Measurements from ENCODE around the gene RNF14. TPM values are rescaled to one million over a fixed set of nuclear protein-coding genes. Genes with fewer than 3 reads are reported as not detected.

The RNF14 gene
- total and polyA plus RNA-seq, 2 of the 8 experiments (the other 6 are each of a cell fraction or from before 2014, with no cell fraction given) = 4.7 to 20.2 TPM

DNA sequence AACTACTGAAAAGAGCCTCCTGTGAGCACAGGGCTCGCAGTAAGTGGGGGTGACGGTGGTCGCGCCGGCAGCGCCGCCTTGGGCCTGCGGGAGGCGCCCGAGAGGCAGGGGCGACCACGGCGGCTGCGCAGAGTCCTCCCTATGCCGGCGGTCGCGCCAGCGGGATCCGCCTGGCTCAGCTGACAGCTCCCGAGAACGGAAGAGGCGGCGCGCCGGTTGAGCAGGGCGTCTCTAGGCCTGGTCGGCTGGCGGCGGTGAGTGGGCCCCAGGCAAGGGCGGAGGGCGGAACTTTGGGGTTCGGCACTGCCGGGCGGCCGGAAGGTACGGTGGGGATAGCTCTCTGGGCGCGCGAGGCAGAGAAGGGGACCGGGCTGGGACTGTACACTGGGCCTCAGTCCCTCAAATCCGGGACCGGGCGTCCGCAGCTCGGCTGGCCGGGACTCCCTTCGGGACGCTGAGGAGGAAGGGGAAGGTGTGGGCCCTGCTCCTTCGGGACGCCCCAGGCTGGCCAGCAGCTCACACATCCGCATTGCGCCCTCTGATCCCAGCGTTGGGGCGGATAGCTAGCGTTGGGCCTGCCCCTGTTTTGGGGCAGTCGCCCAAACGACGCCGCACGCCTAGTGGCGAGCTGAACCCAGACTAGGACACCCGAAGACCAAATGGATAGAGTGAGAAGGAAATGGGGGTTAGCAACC lies at the start of gene RNF14 (continued):
- TF ChIP-seq BACH1 (IDR thresholded peaks at IDR 0.05; ENCODE audit: low read length) = no peak
- no peak for TF ChIP-seq KDM1A (IDR thresholded peaks at IDR 0.05; ENCODE audit: borderline replicate concordance, low read length)
- TF ChIP-seq CTBP2 (IDR thresholded peaks at IDR 0.05; ENCODE audit: borderline replicate concordance, insufficient read depth, insufficient read length, low read length) = peak; percentile 56
- TF ChIP-seq SAP30 (IDR thresholded peaks at IDR 0.05; ENCODE audit: insufficient read depth, insufficient replicate concordance, low read length) = peak; percentile 45
- TF ChIP-seq RNF2 (IDR thresholded peaks at IDR 0.05; ENCODE audit: borderline replicate concordance, low read depth, low read length, missing control alignments, poor library complexity, severe bottlenecking) = no peak
- peak; percentile 63 for TF ChIP-seq RBBP5 (IDR thresholded peaks at IDR 0.05; ENCODE audit: borderline replicate concordance, low read depth, low read length)
- TF ChIP-seq, protein P1, sequence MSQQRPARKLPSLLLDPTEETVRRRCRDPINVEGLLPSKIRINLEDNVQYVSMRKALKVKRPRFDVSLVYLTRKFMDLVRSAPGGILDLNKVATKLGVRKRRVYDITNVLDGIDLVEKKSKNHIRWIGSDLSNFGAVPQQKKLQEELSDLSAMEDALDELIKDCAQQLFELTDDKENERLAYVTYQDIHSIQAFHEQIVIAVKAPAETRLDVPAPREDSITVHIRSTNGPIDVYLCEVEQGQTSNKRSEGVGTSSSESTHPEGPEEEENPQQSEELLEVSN (IDR thresholded peaks at IDR 0.05) = 0 out of 2 replicates have a peak, but pooled peaks have one; percentile 14
- TF ChIP-seq NANOG (IDR thresholded peaks at IDR 0.05; ENCODE audit: insufficient read depth, low read depth, low read length, poor library complexity, severe bottlenecking) = no peak
- TF ChIP-seq, protein P2, sequence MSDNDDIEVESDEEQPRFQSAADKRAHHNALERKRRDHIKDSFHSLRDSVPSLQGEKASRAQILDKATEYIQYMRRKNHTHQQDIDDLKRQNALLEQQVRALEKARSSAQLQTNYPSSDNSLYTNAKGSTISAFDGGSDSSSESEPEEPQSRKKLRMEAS (IDR thresholded peaks at IDR 0.05) = peak; percentile 56; the same call in 1 of the 2 replicates
- no peak for TF ChIP-seq SRF (IDR thresholded peaks at IDR 0.05; ENCODE audit: low read depth, low read length)
- peak; percentile 34 for TF ChIP-seq TAF7 (optimal IDR thresholded peaks at IDR 0.05; ENCODE audit: borderline replicate concordance, low read depth, low read length)
- no peak for TF ChIP-seq KDM5A (IDR thresholded peaks at IDR 0.05; ENCODE audit: low read length)
- peak; percentile 66 for TF ChIP-seq NRF1 (IDR thresholded peaks at IDR 0.05; ENCODE audit: low read depth, low read length)
- no peak for TF ChIP-seq TCF12 (IDR thresholded peaks at IDR 0.05; ENCODE audit: low read depth, low read length)
- no peak for TF ChIP-seq CHD1 (IDR thresholded peaks at IDR 0.05; ENCODE audit: low read depth, low read length)
- peak; percentile 60; the same call in 1 of the 2 replicates for TF ChIP-seq GABPA (IDR thresholded peaks at IDR 0.05; ENCODE audit: borderline replicate concordance, insufficient read depth, low read length)
- TF ChIP-seq, protein P3, sequence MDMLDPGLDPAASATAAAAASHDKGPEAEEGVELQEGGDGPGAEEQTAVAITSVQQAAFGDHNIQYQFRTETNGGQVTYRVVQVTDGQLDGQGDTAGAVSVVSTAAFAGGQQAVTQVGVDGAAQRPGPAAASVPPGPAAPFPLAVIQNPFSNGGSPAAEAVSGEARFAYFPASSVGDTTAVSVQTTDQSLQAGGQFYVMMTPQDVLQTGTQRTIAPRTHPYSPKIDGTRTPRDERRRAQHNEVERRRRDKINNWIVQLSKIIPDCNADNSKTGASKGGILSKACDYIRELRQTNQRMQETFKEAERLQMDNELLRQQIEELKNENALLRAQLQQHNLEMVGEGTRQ (IDR thresholded peaks at IDR 0.05; ENCODE audit: low read length) = no peak; the same call in 1 of the 2 replicates
- TF ChIP-seq SIX5 (IDR thresholded peaks at IDR 0.05; ENCODE audit: low read depth, low read length) = no peak
- peak; percentile 72 for TF ChIP-seq TAF1 (IDR thresholded peaks at IDR 0.05; ENCODE audit: low read depth, low read length)
- TF ChIP-seq CBX8 (IDR thresholded peaks at IDR 0.05; ENCODE audit: borderline replicate concordance, low read depth, low read length) = no peak
- TF ChIP-seq ASH2L (IDR thresholded peaks at IDR 0.05; ENCODE audit: low read length) = peak; percentile 93
- TF ChIP-seq SP1 (IDR thresholded peaks at IDR 0.05; ENCODE audit: low read depth, low read length) = no peak

Measured in H1 (cell line).